Measurements from ENCODE around the gene GCN1.

The GCN1 gene

GRCh38 chr12:120116441-120116791 is 78.1 kb downstream of the GCN1 start, which contains the start of gene RAB35 (continued):
- TF ChIP-seq ZSCAN4 (tag by site-specific recombination; IDR thresholded peaks at IDR 0.05) (no peak), ZSCAN30 (tag by site-specific recombination; IDR thresholded peaks at IDR 0.05) (no peak), ZNF843 (tag by site-specific recombination; IDR thresholded peaks at IDR 0.05) (no peak), ZNF777 (tag by site-specific recombination; IDR thresholded peaks at IDR 0.05; ENCODE audit: borderline replicate concordance) (no peak), ZNF510 (tag by site-specific recombination; IDR thresholded peaks at IDR 0.05; ENCODE audit: insufficient replicate concordance) (no peak), ZNF837 (tag by site-specific recombination; IDR thresholded peaks at IDR 0.05) (no peak), ZNF791 (tag by site-specific recombination; IDR thresholded peaks at IDR 0.05) (no peak), ZBTB20 (tag by site-specific recombination; IDR thresholded peaks at IDR 0.05) (no peak), ZNF202 (tag by site-specific recombination; IDR thresholded peaks at IDR 0.05; ENCODE audit: borderline replicate concordance) (no peak), ZFP69B (tag by site-specific recombination; IDR thresholded peaks at IDR 0.05) (no peak), ZNF561 (tag by site-specific recombination; IDR thresholded peaks at IDR 0.05; ENCODE audit: borderline replicate concordance) (no peak), ZNF133 (tag by site-specific recombination; IDR thresholded peaks at IDR 0.05) (no peak), HOXA7 (CRISPR knock-in tag; IDR thresholded peaks at IDR 0.05; ENCODE audit: borderline replicate concordance) (no peak), GLIS1 (tag by site-specific recombination; IDR thresholded peaks at IDR 0.05) (no peak), ZNF138 (tag by site-specific recombination; IDR thresholded peaks at IDR 0.05; ENCODE audit: borderline replicate concordance) (no peak), BCL6B (tag by site-specific recombination; IDR thresholded peaks at IDR 0.05) (no peak), ZNF792 (tag by site-specific recombination; IDR thresholded peaks at IDR 0.05) (no peak), ZFP37 (tag by site-specific recombination; IDR thresholded peaks at IDR 0.05) (no peak), BCL11B (tag by site-specific recombination; IDR thresholded peaks at IDR 0.05; ENCODE audit: low read depth) (no peak), ZNF629 (tag by site-specific recombination; IDR thresholded peaks at IDR 0.05) (no peak)

- Histone ChIP-seq H3K27ac (ENCODE audit: extremely low read depth, low read depth, low read length) (no peak overlapping the region; the same call in 1 of the 2 replicates), H3K4me3 (ENCODE audit: low read depth, low read length) (peak overlapping the region; percentile 80), H3K4me1 (ENCODE audit: control insufficient read depth, insufficient read depth, low read length) (peaks cover 9% of the 10 kb centered on the region), H3K36me3 (ENCODE audit: control insufficient read depth in 2 of 2, insufficient read depth in 1 of 2, low read length in 2 of 2) (peaks cover 4 to 21% of the 10 kb centered on the region in 2 experiments; a peak in 2 of 3 replicates), H3K9me3 (ENCODE audit: control insufficient read depth, insufficient read depth, low read depth, low read length) (no peaks in the 10 kb centered on the region)
- ChIA-PET POLR2A (interaction anchor here (0.6 to 2.8 kb wide), 8 partner anchors 11 to 175 kb away, joined by 3 to 16 read pairs (median 6); partner anchors contain the start of gene BICDL1), CTCF (interaction anchor here (0.7 to 0.9 kb wide), 2 partner anchors 22 to 150 kb away, joined by 3 read pairs; partner anchors contain the start of gene PXN)
- no peak for TF ChIP-seq ZNF133 (tag by site-specific recombination; IDR thresholded peaks at IDR 0.05)
- TF ChIP-seq ZNF157 (tag by site-specific recombination; IDR thresholded peaks at IDR 0.05): no peak
- no peak for TF ChIP-seq ZNF792 (tag by site-specific recombination; IDR thresholded peaks at IDR 0.05)
- TF ChIP-seq ZNF510 (tag by site-specific recombination; IDR thresholded peaks at IDR 0.05; ENCODE audit: insufficient replicate concordance): no peak
- no peak for TF ChIP-seq ZNF791 (tag by site-specific recombination; IDR thresholded peaks at IDR 0.05)
- TF ChIP-seq ZNF626 (tag by site-specific recombination; IDR thresholded peaks at IDR 0.05): no peak
- TF ChIP-seq KLF17 (tag by site-specific recombination; IDR thresholded peaks at IDR 0.05): peak; percentile 38; the same call in 1 of the 2 replicates
- TF ChIP-seq ZFP69B (tag by site-specific recombination; IDR thresholded peaks at IDR 0.05): no peak
- peak; percentile 58; the same call in 1 of the 2 replicates for TF ChIP-seq ZNF2 (tag by site-specific recombination; IDR thresholded peaks at IDR 0.05)
- TF ChIP-seq ZNF837 (tag by site-specific recombination; IDR thresholded peaks at IDR 0.05): no peak
- TF ChIP-seq ZNF529 (tag by site-specific recombination; IDR thresholded peaks at IDR 0.05; ENCODE audit: insufficient replicate concordance): no peak
- peak; percentile 16; the same call in 1 of the 2 replicates for TF ChIP-seq KLF8 (tag by site-specific recombination; IDR thresholded peaks at IDR 0.05)
- TF ChIP-seq ZNF530 (tag by site-specific recombination; IDR thresholded peaks at IDR 0.05; ENCODE audit: low read depth): no peak
- TF ChIP-seq ZNF335 (tag by site-specific recombination; conservative IDR thresholded peaks at IDR 0.05): peak; percentile 56
- no peak for TF ChIP-seq ZSCAN18 (tag by site-specific recombination; IDR thresholded peaks at IDR 0.05)
- TF ChIP-seq ZSCAN4 (tag by site-specific recombination; IDR thresholded peaks at IDR 0.05): no peak
Measured at GRCh38 chr12:120115692-120116440, 78.6 kb downstream of the GCN1 start.
